Measurements from ENCODE around the gene SF3A2.
A peak's percentile ranks its signal among the peaks of the same experiment; 100 is the strongest.

The SF3A2 gene

GRCh38 chr19:2237051-2237868 is 636 bp downstream of the SF3A2 start (continued):
- TF ChIP-seq ZNF449 (tag by site-specific recombination; IDR thresholded peaks at IDR 0.05) (0 out of 2 replicates have a peak, but pooled peaks have one; percentile 46), ZNF707 (tag by site-specific recombination; IDR thresholded peaks at IDR 0.05) (0 out of 2 replicates have a peak, but pooled peaks have one; percentile 48), ZNF843 (tag by site-specific recombination; IDR thresholded peaks at IDR 0.05) (0 out of 2 replicates have a peak, but pooled peaks have one; percentile 2), ZNF140 (tag by site-specific recombination; IDR thresholded peaks at IDR 0.05) (0 out of 2 replicates have a peak, but pooled peaks have one; percentile 11), ZNF324 (tag by site-specific recombination; IDR thresholded peaks at IDR 0.05) (0 out of 2 replicates have a peak, but pooled peaks have one; percentile 10), ZNF658 (tag by site-specific recombination; IDR thresholded peaks at IDR 0.05) (no peak), ZNF518A (tag by site-specific recombination; conservative IDR thresholded peaks at IDR 0.05; ENCODE audit: low read depth) (peak; percentile 22; the same call in 1 of the 2 replicates), ZNF654 (tag by site-specific recombination; IDR thresholded peaks at IDR 0.05; ENCODE audit: low read depth) (no peak), ZNF266 (tag by site-specific recombination; IDR thresholded peaks at IDR 0.05; ENCODE audit: low read depth) (peak; percentile 5; the same call in 1 of the 2 replicates), ZNF391 (tag by site-specific recombination; IDR thresholded peaks at IDR 0.05; ENCODE audit: borderline replicate concordance, low read depth) (peak; percentile 30; the same call in 1 of the 2 replicates), ZNF610 (tag by site-specific recombination; IDR thresholded peaks at IDR 0.05; ENCODE audit: borderline replicate concordance) (no peak), ZBTB11 (tag by site-specific recombination; conservative IDR thresholded peaks at IDR 0.05; ENCODE audit: low read depth) (peak; percentile 55), TRIM28 (IDR thresholded peaks at IDR 0.05; ENCODE audit: borderline replicate concordance, low read length) (no peak), ZNF362 (tag by site-specific recombination; IDR thresholded peaks at IDR 0.05) (peak; percentile 58; the same call in 1 of the 2 replicates), ZNF645 (tag by site-specific recombination; IDR thresholded peaks at IDR 0.05) (no peak), IKZF3 (tag by site-specific recombination; IDR thresholded peaks at IDR 0.05) (no peak), ZNF146 (tag by site-specific recombination; IDR thresholded peaks at IDR 0.05) (0 out of 2 replicates have a peak, but pooled peaks have one; percentile 2), ZNF394 (tag by site-specific recombination; IDR thresholded peaks at IDR 0.05; ENCODE audit: borderline replicate concordance) (peak; percentile 37; the same call in 1 of the 2 replicates), ZNF580 (tag by site-specific recombination; IDR thresholded peaks at IDR 0.05) (peak; percentile 8; the same call in 1 of the 2 replicates), ZBTB8A (tag by site-specific recombination; IDR thresholded peaks at IDR 0.05) (no peak), KLF8 (tag by site-specific recombination; IDR thresholded peaks at IDR 0.05) (0 out of 2 replicates have a peak, but pooled peaks have one; percentile 7), BCL11B (tag by site-specific recombination; IDR thresholded peaks at IDR 0.05; ENCODE audit: low read depth) (0 out of 2 replicates have a peak, but pooled peaks have one; percentile 38), ZNF660 (tag by site-specific recombination; IDR thresholded peaks at IDR 0.05) (peak; percentile 57; the same call in 1 of the 2 replicates), KLF17 (tag by site-specific recombination; IDR thresholded peaks at IDR 0.05) (peak; percentile 18; the same call in 1 of the 2 replicates)
